ENCODE results near the gene CPHXL2.

DNA sequence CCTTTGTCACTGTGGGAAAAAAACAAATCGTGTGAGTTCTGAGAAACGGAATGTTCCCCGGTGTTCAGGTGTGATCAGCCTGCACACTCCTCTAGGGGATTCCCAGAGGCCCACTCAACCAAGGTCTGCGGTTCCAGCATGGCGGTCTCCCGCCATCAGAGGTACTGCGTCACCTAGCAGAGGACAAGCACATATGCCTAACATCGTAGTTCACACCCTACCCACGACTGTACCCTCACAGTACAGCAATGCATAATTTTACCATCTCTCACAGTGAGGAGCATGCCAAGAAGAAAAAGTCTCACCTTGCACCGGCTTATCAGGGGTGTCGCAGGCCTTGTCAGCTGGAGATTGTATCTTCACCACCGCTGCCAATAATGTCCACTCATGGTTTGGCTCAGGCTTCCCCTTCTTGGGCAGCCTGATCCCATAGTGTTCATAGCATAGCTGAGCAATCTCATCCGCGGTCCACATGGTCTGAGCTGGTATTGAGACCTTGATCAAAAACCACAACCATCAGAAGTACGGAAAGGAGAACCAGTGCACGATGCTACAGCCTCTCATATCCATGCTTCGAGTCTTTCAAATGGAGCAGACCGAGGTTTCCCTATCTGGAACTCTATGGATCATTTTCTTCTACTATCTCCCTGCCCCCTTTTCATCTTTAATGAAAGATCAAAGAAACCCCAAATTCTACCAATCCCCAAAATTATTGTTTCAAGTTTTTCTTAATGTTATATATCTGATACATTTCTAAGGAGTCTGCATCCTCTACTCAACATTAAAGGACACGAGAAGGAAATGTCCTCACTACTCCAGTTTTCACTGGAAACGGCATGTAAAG lies 56.3 kb downstream of the CPHXL2 start:
- TF ChIP-seq EZH2 (IDR thresholded peaks at IDR 0.05) (no peak), POLR2AphosphoS5 (IDR thresholded peaks at IDR 0.05; ENCODE audit: borderline replicate concordance, low read depth, low read length) (no peak), FOXP2 (optimal IDR thresholded peaks at IDR 0.05; ENCODE audit: control extremely low read depth, extremely low read length, insufficient read depth) (no peak)

All from SK-N-MC (cell line).